Measurements from ENCODE around the gene AKR1B1.
A peak's percentile ranks its signal among the peaks of the same experiment; 100 is the strongest.

The AKR1B1 gene

DNA sequence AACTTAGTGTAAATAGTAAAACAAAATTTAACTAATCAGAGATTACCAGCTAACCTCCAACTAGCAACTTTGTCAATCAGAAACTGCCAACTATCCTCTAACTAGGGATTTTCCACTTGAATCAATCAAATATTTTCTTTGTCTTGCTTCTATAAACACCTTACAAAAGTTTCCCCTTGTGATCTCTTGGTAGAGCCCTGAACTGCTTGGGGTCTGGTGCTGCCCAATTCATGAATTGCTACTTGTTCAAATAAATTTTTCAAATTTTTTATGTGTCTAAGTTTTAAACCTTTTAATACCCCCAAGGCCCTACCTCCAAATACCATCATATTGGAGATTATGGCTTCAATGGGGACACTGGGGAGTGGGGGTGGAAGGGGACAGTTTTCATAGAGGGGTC, 24.0 kb upstream of the AKR1B1 start:
- H3K9me3 ChIP-seq (replicated peaks; ENCODE audit: low read length): no peaks in the 10 kb centered on the region
- H3K27me3 ChIP-seq (ENCODE audit: control insufficient read depth, insufficient read depth, low read length): no peaks in the 10 kb centered on the region
- H3K4me1 ChIP-seq (ENCODE audit: control insufficient read depth, insufficient read depth, low read length): peaks cover 13% of the 10 kb centered on the region
- H3K36me3 ChIP-seq (ENCODE audit: insufficient read depth, low read length): no peaks in the 10 kb centered on the region
- H3K4me3 ChIP-seq (ENCODE audit: low read length): no peak overlapping the region
- no peak overlapping the region for H3K4me2 ChIP-seq (ENCODE audit: low read length)
- no peak overlapping the region for H3K9ac ChIP-seq (ENCODE audit: low read depth, low read length)

DNA sequence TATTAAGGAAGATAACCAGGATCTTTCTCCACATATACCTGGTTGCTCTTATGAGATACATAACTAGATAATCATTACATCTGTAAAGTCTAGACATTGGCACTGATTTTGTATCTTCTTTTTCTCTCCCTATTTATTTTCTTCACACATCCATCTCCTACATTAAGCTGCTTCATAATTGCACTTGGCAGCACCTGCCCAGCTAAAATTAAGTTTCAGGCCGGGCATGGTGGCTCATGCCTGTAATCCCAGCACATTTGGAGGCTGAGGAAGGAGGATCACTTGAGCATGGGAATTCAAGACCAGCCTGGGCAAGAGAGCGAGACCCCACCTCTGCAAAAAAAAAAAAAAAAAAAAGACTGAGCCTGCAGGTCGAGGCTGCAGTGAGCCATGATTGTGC, 22.3 kb upstream of the AKR1B1 start:
- Histone ChIP-seq H3K4me2 (ENCODE audit: low read length) (peak overlapping the region; percentile 51), H3K4me1 (ENCODE audit: control insufficient read depth, insufficient read depth, low read length) (peaks cover 13% of the 10 kb centered on the region), H3K27me3 (ENCODE audit: control insufficient read depth, insufficient read depth, low read length) (no peaks in the 10 kb centered on the region), H3K9me3 (replicated peaks; ENCODE audit: low read length) (no peaks in the 10 kb centered on the region), H3K4me3 (ENCODE audit: low read length) (no peak overlapping the region), H3K9ac (ENCODE audit: low read depth, low read length) (no peak overlapping the region), H3K36me3 (ENCODE audit: insufficient read depth, low read length) (no peaks in the 10 kb centered on the region)

DNA sequence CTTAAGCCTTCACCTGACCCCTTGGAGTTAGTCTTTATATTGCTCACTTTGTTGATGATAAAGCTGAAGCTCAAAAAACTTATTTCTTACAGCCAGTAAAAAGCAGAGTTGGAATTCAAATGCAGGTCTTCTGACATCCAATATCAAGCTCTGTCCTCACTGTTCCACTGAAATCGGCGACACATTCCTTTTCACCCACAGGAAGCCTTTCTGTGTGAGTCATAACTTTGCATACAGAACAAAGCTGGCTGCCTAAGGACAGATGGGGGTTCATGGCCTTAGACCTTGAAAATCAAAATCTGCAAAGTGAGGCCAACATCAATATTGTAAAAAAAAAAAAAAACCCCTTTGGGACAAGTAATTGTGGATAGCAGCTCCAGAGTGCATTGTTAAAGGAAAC, 21.8 kb upstream of the AKR1B1 start:
- Histone ChIP-seq H3K27me3 (ENCODE audit: control insufficient read depth, insufficient read depth, low read length) (no peaks in the 10 kb centered on the region), H3K4me3 (ENCODE audit: low read length) (no peak overlapping the region)

DNA sequence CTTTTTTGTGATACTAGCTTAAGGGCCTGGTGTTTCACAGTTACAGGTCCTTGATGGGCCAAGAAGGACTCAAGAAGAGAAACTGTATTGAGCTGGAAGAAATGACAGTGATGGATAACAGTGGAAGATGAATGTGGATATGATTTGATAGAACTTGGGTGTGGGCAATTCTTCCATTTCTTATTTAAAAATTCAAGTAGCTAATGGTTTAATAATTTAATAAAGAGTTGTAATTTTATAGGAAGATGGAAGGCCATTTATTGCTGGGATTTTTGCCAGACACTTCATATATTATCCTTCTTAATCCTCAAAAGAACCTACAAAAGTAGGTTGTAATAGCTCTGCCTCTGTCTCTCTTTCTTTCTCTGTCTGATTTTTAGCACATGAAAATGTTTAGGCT, 21.3 kb upstream of the AKR1B1 start:
- Histone ChIP-seq H3K4me2 (ENCODE audit: low read length) (peak overlapping the region; percentile 51), H3K27me3 (ENCODE audit: control insufficient read depth, insufficient read depth, low read length) (no peaks in the 10 kb centered on the region), H3K4me3 (ENCODE audit: low read length) (no peak overlapping the region), H3K9ac (ENCODE audit: low read depth, low read length) (no peak overlapping the region), H3K4me1 (ENCODE audit: control insufficient read depth, insufficient read depth, low read length) (peaks cover 13% of the 10 kb centered on the region), H3K36me3 (ENCODE audit: insufficient read depth, low read length) (no peaks in the 10 kb centered on the region), H3K9me3 (replicated peaks; ENCODE audit: low read length) (no peaks in the 10 kb centered on the region)

More for the DNA sequence above, 21.8 kb upstream of the AKR1B1 start:
- H3K36me3 ChIP-seq (ENCODE audit: insufficient read depth, low read length): no peaks in the 10 kb centered on the region
- peak overlapping the region; percentile 51 for H3K4me2 ChIP-seq (ENCODE audit: low read length)
- no peak overlapping the region for H3K9ac ChIP-seq (ENCODE audit: low read depth, low read length)
- H3K9me3 ChIP-seq (replicated peaks; ENCODE audit: low read length): no peaks in the 10 kb centered on the region
- H3K4me1 ChIP-seq (ENCODE audit: control insufficient read depth, insufficient read depth, low read length): peaks cover 13% of the 10 kb centered on the region

DNA sequence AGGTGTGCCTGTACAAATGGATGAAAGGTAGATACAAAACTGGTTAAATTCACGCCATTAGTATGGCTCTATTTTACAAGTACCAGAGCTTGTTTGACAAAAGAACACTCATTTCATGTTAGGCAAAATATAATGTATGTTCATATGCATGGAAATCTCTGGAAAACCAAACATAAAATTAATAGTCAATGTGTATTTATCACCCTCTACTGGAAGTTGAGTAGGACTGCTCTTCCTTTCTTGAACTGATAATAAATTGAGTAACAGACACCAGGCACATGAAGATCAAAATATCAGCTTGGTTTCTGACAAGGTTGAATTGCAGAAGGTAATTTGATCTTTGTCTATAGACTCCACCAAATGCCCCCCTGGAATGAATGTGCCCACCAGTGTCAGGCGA, 19.8 kb upstream of the AKR1B1 start:
- H3K4me2 ChIP-seq (ENCODE audit: low read length): no peak overlapping the region
- no peaks in the 10 kb centered on the region for H3K27me3 ChIP-seq (ENCODE audit: control insufficient read depth, insufficient read depth, low read length)
- H3K9ac ChIP-seq (ENCODE audit: low read depth, low read length): no peak overlapping the region
- H3K9me3 ChIP-seq (replicated peaks; ENCODE audit: low read length): no peaks in the 10 kb centered on the region
- no peaks in the 10 kb centered on the region for H3K36me3 ChIP-seq (ENCODE audit: insufficient read depth, low read length)
- peaks cover 13% of the 10 kb centered on the region for H3K4me1 ChIP-seq (ENCODE audit: control insufficient read depth, insufficient read depth, low read length)
- H3K4me3 ChIP-seq (ENCODE audit: low read length): no peak overlapping the region

DNA sequence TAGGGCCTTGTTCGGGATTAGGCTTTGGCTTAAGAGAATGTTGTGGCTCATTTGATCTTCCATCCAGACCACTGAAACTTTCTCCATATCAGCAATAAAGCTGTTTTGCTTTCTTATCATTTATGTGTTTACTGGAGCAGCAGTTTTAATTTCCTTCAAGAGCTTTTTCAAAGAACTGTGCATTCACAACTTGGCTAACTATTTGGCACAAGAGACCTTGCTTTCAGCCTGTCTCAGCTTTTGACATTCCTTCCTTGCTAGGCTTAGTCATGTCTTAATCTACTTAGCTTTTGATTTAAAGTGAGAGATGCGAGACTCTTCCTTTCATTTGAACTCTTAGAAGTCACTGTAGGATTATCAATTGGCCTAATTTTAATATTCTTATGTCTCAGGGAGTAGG, 19.1 kb upstream of the AKR1B1 start:
- no peak overlapping the region for H3K4me2 ChIP-seq (ENCODE audit: low read length)
- H3K36me3 ChIP-seq (ENCODE audit: insufficient read depth, low read length): no peaks in the 10 kb centered on the region
- H3K9me3 ChIP-seq (replicated peaks; ENCODE audit: low read length): no peaks in the 10 kb centered on the region
- H3K4me1 ChIP-seq (ENCODE audit: control insufficient read depth, insufficient read depth, low read length): peaks cover 13% of the 10 kb centered on the region
- no peak overlapping the region for H3K4me3 ChIP-seq (ENCODE audit: low read length)
- no peak overlapping the region for H3K9ac ChIP-seq (ENCODE audit: low read depth, low read length)
- no peaks in the 10 kb centered on the region for H3K27me3 ChIP-seq (ENCODE audit: control insufficient read depth, insufficient read depth, low read length)

DNA sequence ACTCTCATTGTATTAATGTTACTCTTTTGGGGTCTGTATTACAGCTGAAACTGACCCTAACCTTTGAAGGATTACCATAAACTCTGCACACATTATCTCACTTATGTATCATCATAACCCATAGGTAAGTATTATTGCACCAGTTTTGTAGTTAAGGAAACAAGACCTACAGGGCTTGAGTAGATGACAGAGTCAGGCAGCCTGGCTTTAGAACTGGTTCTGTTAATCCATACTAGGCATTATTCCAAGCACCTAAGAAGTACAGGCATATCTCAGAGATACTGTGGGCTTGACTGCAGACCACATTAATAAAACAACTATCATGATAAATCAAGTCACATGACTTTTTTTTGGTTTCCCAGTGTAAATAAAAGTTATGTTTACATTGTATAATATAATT, 17.1 kb upstream of the AKR1B1 start:
- Histone ChIP-seq H3K36me3 (ENCODE audit: insufficient read depth, low read length) (no peaks in the 10 kb centered on the region), H3K4me1 (ENCODE audit: control insufficient read depth, insufficient read depth, low read length) (peaks cover 15% of the 10 kb centered on the region), H3K4me3 (ENCODE audit: low read length) (no peak overlapping the region), H3K9ac (ENCODE audit: low read depth, low read length) (no peak overlapping the region), H3K4me2 (ENCODE audit: low read length) (no peak overlapping the region), H3K9me3 (replicated peaks; ENCODE audit: low read length) (no peaks in the 10 kb centered on the region), H3K27me3 (ENCODE audit: control insufficient read depth, insufficient read depth, low read length) (no peaks in the 10 kb centered on the region)

DNA sequence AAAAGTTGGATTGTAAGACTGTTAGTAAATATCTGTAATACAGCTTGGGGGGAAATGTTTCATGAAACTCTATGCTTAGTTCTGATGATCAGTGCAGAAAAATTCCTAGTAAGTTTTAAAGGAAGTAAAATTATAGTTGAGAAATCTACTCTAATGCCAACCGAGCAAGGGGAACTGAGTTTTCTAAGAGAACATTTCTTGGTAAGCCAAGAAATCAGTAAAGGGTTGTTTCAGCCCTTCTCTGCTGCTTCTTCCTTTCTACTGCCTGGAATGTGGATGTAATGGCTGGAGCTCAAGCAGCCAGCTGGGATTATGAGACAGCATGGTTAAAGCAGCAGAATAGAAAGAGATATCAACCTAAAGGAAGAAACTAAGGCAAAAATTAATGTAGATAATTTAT, 15.9 kb upstream of the AKR1B1 start:
- Histone ChIP-seq H3K36me3 (ENCODE audit: insufficient read depth, low read length) (no peaks in the 10 kb centered on the region), H3K4me1 (ENCODE audit: control insufficient read depth, insufficient read depth, low read length) (peaks cover 7% of the 10 kb centered on the region), H3K9ac (ENCODE audit: low read depth, low read length) (no peak overlapping the region), H3K4me3 (ENCODE audit: low read length) (no peak overlapping the region), H3K4me2 (ENCODE audit: low read length) (no peak overlapping the region), H3K9me3 (replicated peaks; ENCODE audit: low read length) (no peaks in the 10 kb centered on the region), H3K27me3 (ENCODE audit: control insufficient read depth, insufficient read depth, low read length) (no peaks in the 10 kb centered on the region)

DNA sequence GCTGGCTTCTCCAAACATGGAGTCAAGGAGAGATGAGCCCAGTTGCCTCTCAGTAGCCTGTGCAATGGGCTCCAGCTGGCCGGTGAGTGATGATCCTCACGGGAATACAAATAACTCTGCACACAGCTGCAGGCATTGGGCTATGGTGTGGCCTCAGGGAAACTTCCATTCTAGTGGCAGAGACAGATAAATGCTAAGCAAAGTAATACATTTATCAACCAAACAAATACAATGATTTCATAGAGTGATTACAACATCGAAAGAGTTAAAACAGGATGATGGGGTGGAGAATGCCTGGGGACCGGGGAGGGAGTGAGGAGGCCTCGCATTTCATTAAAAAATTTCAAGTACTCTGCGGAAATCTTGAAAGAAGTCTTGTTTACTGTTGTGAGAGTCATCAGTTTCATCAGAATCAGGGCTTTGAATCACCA, 15.0 kb upstream of the AKR1B1 start:
- Histone ChIP-seq H3K4me1 (ENCODE audit: control insufficient read depth, insufficient read depth, low read length) (peaks cover 7% of the 10 kb centered on the region), H3K27me3 (ENCODE audit: control insufficient read depth, insufficient read depth, low read length) (no peaks in the 10 kb centered on the region), H3K9ac (ENCODE audit: low read depth, low read length) (no peak overlapping the region), H3K4me3 (ENCODE audit: low read length) (no peak overlapping the region), H3K4me2 (ENCODE audit: low read length) (no peak overlapping the region), H3K36me3 (ENCODE audit: insufficient read depth, low read length) (no peaks in the 10 kb centered on the region), H3K9me3 (replicated peaks; ENCODE audit: low read length) (no peaks in the 10 kb centered on the region)

DNA sequence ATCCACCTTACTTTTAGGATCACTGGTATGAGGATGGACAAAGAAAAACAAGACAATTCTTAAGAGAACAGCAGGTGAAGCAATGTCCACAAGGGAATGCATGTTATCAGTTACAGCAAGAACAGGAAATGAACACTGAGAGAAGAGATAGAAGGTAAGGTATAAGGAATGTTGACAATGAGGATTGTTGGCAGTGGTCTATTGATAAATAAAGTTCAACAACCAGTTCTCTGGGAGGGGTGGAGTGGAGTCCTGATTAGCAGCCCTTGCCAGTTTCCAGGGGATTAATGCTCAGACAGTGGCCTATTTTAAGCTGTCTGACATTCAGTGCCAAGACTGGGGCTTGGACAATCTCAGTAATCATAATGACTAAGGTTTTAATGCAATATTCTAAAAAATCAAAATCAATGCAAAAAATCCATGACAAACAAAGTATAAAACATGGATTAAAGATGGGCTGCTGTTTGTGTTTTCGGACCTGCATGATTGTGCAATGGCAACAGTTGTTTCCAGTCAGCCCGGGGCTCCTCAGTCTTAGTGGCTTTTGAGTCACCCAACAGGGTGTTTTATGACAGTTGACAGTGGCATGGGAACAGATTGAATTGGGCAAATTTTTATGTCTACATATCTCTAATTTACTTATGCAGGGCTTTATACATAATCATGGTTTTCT, 13.8 kb upstream of the AKR1B1 start:
- Histone ChIP-seq H3K4me3 (ENCODE audit: low read length) (no peak overlapping the region), H3K36me3 (ENCODE audit: insufficient read depth, low read length) (no peaks in the 10 kb centered on the region), H3K4me2 (ENCODE audit: low read length) (no peak overlapping the region), H3K9me3 (replicated peaks; ENCODE audit: low read length) (no peaks in the 10 kb centered on the region), H3K4me1 (ENCODE audit: control insufficient read depth, insufficient read depth, low read length) (peaks cover 7% of the 10 kb centered on the region), H3K9ac (ENCODE audit: low read depth, low read length) (no peak overlapping the region), H3K27me3 (ENCODE audit: control insufficient read depth, insufficient read depth, low read length) (no peaks in the 10 kb centered on the region)

DNA sequence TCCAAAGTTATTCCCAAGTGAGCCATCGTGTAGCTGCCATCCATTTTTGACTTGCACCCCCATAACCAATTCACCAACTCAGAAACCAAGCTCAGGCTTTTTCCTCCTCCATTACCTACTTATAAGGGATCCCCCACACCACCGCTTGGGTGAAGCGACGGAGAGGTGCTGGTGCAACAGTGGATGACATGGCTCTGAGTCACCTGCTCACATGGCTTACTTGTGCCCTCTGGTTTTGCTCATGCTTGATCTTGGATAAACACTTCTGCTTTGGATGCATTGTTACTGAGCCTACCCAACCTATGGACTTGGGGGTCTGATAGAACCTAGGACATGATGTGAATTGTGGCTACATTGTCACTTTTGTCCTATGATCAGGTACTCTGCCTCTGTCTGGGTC, 12.0 kb upstream of the AKR1B1 start:
- H3K4me2 ChIP-seq (ENCODE audit: low read length): no peak overlapping the region
- no peak overlapping the region for H3K4me3 ChIP-seq (ENCODE audit: low read length)
- no peaks in the 10 kb centered on the region for H3K27me3 ChIP-seq (ENCODE audit: control insufficient read depth, insufficient read depth, low read length)
- H3K9ac ChIP-seq (ENCODE audit: low read depth, low read length): no peak overlapping the region
- H3K4me1 ChIP-seq (ENCODE audit: control insufficient read depth, insufficient read depth, low read length): peaks cover 7% of the 10 kb centered on the region
- no peaks in the 10 kb centered on the region for H3K9me3 ChIP-seq (replicated peaks; ENCODE audit: low read length)
- H3K36me3 ChIP-seq (ENCODE audit: insufficient read depth, low read length): no peaks in the 10 kb centered on the region

DNA sequence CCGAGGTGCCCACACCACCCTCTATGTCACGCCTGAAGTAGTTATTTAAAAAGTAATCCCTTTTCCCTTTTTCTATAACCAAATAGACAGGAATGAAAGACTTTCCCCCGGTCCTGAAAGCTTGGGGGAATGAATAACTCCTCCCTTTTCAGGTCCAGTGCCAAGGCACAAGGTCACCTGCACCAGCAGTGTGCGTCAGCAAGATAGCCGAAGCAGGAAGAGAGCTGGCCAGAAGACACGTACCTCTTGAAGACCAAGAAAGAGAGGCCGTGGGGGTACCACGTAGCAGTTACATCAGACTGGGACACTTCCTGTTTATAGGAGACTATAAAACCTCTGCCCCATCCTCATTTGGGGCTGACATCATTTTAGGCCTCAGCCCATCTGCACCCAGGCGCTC, 10.7 kb upstream of the AKR1B1 start:
- Histone ChIP-seq H3K9me3 (replicated peaks; ENCODE audit: low read length) (no peaks in the 10 kb centered on the region), H3K4me1 (ENCODE audit: control insufficient read depth, insufficient read depth, low read length) (peaks cover 7% of the 10 kb centered on the region), H3K9ac (ENCODE audit: low read depth, low read length) (no peak overlapping the region), H3K27me3 (ENCODE audit: control insufficient read depth, insufficient read depth, low read length) (no peaks in the 10 kb centered on the region), H3K36me3 (ENCODE audit: insufficient read depth, low read length) (no peaks in the 10 kb centered on the region), H3K4me2 (ENCODE audit: low read length) (no peak overlapping the region), H3K4me3 (ENCODE audit: low read length) (no peak overlapping the region)

Data from skeletal muscle satellite cell (primary cell).